Measurements from ENCODE around the gene RNF167. TPM values are rescaled to one million over a fixed set of nuclear protein-coding genes. Genes with fewer than 3 reads are reported as not detected.

Gene RNF167
- total and polyA plus RNA-seq, 2 of the 13 experiments (the other 11 are each of a cell fraction or from before 2014, with no cell fraction given), result 44.1 to 45.4 TPM

DNA sequence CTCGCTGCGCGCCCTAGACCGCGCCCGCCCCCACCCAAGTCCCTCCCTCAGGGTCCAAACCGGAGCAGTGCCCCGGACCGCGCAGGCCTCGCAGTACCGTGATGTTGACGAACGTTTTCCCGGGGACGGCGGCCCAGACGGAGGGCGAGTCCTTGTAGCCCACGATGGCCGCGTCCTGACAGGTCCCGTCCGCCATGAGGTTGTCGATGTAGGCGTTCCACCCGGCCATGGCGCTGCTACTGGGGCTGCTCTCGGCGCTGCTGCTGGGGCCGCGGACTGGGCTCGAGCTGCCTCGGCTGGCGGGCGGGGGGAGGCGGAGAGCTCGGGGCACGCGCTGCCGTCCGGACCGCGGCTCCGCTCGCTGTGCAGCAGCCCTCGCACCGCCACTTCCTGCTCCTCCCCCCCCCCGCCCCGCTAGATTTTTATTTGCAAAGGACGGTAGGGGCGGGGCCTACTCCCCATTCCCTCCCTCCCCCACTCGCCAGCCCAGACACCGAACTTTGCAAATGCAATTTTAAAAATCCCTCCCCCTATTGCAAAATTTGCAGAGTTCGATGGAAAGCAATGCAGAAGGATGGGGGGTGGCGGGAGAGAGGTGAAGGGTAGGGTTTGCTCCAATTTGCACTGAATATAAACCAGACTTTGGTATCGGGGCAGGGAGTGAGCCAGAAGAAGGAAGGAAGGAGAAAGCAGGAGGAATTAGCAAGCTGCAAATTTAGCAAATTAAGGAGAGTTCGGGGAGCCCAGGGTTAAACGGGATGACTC, 8.3 kb downstream of the RNF167 start, which contains the start of gene PFN1 (continued):
- TF ChIP-seq, protein P1, sequence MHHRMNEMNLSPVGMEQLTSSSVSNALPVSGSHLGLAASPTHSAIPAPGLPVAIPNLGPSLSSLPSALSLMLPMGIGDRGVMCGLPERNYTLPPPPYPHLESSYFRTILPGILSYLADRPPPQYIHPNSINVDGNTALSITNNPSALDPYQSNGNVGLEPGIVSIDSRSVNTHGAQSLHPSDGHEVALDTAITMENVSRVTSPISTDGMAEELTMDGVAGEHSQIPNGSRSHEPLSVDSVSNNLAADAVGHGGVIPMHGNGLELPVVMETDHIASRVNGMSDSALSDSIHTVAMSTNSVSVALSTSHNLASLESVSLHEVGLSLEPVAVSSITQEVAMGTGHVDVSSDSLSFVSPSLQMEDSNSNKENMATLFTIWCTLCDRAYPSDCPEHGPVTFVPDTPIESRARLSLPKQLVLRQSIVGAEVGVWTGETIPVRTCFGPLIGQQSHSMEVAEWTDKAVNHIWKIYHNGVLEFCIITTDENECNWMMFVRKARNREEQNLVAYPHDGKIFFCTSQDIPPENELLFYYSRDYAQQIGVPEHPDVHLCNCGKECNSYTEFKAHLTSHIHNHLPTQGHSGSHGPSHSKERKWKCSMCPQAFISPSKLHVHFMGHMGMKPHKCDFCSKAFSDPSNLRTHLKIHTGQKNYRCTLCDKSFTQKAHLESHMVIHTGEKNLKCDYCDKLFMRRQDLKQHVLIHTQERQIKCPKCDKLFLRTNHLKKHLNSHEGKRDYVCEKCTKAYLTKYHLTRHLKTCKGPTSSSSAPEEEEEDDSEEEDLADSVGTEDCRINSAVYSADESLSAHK (CRISPR knock-in tag; IDR thresholded peaks at IDR 0.05; ENCODE audit: borderline replicate concordance), result 0 out of 2 replicates have a peak, but pooled peaks have one; percentile 30
- peak; percentile 97 for TF ChIP-seq ZC3H13 (CRISPR knock-in tag; IDR thresholded peaks at IDR 0.05)
- peak; percentile 32; the same call in 1 of the 2 replicates for TF ChIP-seq SP4 (CRISPR knock-in tag; IDR thresholded peaks at IDR 0.05)
- TF ChIP-seq, protein P2, sequence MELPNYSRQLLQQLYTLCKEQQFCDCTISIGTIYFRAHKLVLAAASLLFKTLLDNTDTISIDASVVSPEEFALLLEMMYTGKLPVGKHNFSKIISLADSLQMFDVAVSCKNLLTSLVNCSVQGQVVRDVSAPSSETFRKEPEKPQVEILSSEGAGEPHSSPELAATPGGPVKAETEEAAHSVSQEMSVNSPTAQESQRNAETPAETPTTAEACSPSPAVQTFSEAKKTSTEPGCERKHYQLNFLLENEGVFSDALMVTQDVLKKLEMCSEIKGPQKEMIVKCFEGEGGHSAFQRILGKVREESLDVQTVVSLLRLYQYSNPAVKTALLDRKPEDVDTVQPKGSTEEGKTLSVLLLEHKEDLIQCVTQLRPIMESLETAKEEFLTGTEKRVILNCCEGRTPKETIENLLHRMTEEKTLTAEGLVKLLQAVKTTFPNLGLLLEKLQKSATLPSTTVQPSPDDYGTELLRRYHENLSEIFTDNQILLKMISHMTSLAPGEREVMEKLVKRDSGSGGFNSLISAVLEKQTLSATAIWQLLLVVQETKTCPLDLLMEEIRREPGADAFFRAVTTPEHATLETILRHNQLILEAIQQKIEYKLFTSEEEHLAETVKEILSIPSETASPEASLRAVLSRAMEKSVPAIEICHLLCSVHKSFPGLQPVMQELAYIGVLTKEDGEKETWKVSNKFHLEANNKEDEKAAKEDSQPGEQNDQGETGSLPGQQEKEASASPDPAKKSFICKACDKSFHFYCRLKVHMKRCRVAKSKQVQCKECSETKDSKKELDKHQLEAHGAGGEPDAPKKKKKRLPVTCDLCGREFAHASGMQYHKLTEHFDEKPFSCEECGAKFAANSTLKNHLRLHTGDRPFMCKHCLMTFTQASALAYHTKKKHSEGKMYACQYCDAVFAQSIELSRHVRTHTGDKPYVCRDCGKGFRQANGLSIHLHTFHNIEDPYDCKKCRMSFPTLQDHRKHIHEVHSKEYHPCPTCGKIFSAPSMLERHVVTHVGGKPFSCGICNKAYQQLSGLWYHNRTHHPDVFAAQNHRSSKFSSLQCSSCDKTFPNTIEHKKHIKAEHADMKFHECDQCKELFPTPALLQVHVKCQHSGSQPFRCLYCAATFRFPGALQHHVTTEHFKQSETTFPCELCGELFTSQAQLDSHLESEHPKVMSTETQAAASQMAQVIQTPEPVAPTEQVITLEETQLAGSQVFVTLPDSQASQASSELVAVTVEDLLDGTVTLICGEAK (IDR thresholded peaks at IDR 0.05), result no peak
- TF ChIP-seq, protein P2 (CRISPR knock-in tag; IDR thresholded peaks at IDR 0.05), result peak; percentile 57
- TF ChIP-seq TEAD2 (CRISPR knock-in tag; IDR thresholded peaks at IDR 0.05), result no peak
- peak; percentile 53 for TF ChIP-seq ZFY (CRISPR knock-in tag; IDR thresholded peaks at IDR 0.05)
- peak; percentile 63 for TF ChIP-seq MED1 (CRISPR knock-in tag; IDR thresholded peaks at IDR 0.05)
- TF ChIP-seq HMGA1 (CRISPR knock-in tag; conservative IDR thresholded peaks at IDR 0.05), result no peak
- 0 out of 2 replicates have a peak, but pooled peaks have one; percentile 39 for TF ChIP-seq ZNF136 (CRISPR knock-in tag; IDR thresholded peaks at IDR 0.05; ENCODE audit: low read depth)
- 0 out of 2 replicates have a peak, but pooled peaks have one; percentile 51 for TF ChIP-seq BRCA1 (CRISPR knock-in tag; IDR thresholded peaks at IDR 0.05)
- peak; percentile 70 for TF ChIP-seq KDM5A (IDR thresholded peaks at IDR 0.05; ENCODE audit: borderline replicate concordance, low read length)
- TF ChIP-seq SIX1 (CRISPR knock-in tag; IDR thresholded peaks at IDR 0.05; ENCODE audit: borderline replicate concordance), result no peak
- TF ChIP-seq LCORL (IDR thresholded peaks at IDR 0.05), result peak; percentile 73; the same call in 1 of the 2 replicates
- TF ChIP-seq LCORL (CRISPR knock-in tag; IDR thresholded peaks at IDR 0.05), result no peak; the same call in 1 of the 2 replicates
- peak; percentile 74 for TF ChIP-seq SALL2 (CRISPR knock-in tag; IDR thresholded peaks at IDR 0.05)
- no peak for TF ChIP-seq GATAD2A (CRISPR knock-in tag; IDR thresholded peaks at IDR 0.05)
- no peak for TF ChIP-seq SSRP1 (CRISPR knock-in tag; IDR thresholded peaks at IDR 0.05)

Data from HepG2 (cell line).